K562 (cell line): Measurements from ENCODE around the gene RNU11. TPM values are rescaled to one million over a fixed set of nuclear protein-coding genes. Genes with fewer than 3 reads are reported as not detected.
"Not testable (repeated sequence)": the region's sequence is repeated elsewhere in the genome, so short reads cannot be mapped to it uniquely, and the experiment has no call there.

Source experiments
- CEBPG ChIP-seq, 3 experiments: fragments of 200-800 bp in 1 of 3; sonication (Bioruptor generic) in 1 of 3; sonication (generic) in 1 of 3; formaldehyde crosslinking in 1 of 3; IDR thresholded peaks in 2 of 3; conservative IDR thresholded peaks in 1 of 3; 2 replicates each; pipeline versions ENCODE4 v1.6.1 to v1.8.0; 2016 to 2022; ENCODE audit warnings: missing compliant biosample characterization in 2 of 3, missing genetic modification characterization in 2 of 3, mild to moderate bottlenecking in 1 of 3, missing genetic modification reagents in 1 of 3
- DPF2 ChIP-seq: fragments of 450-650 bp; IDR thresholded peaks from 2 replicates; pipeline ENCODE4 v1.6.1; 2016
- EP400 ChIP-seq: fragments of 450-650 bp; IDR thresholded peaks from 2 replicates; pipeline ENCODE4 v1.6.1; 2017; ENCODE audit warnings: antibody characterized with exemption, mild to moderate bottlenecking, moderate library complexity
- PRDM10 ChIP-seq: fragments of 450-650 bp; IDR thresholded peaks from 2 replicates; pipeline ENCODE4 v1.6.1; 2018; ENCODE audit not compliant: partially characterized antibody
- RCOR1 ChIP-seq, 2 experiments: IDR thresholded peaks; 2 replicates each; pipeline ENCODE4 v1.6.1; 2012; ENCODE audit warnings: low read depth in 2 of 2, low read length in 2 of 2, borderline replicate concordance in 1 of 2, improper control_type of control experiment in 1 of 2
- TEAD2 ChIP-seq: fragments of 450-650 bp; IDR thresholded peaks from 2 replicates; pipeline ENCODE4 v1.6.1; 2016; ENCODE audit warnings: missing genetic modification characterization, control low read depth, missing compliant biosample characterization
- VEZF1 ChIP-seq: fragments of 200-800 bp; sonication (Bioruptor generic); IDR thresholded peaks from 2 replicates; pipeline ENCODE4 v1.6.1; 2017; ENCODE audit warnings: missing genetic modification characterization, missing compliant biosample characterization
- polyA plus RNA-seq, 8 experiments: library from polyadenylated mRNA; depleted of rRNA in 4 of 8; stranded (reverse) in 5 of 8; unstranded in 3 of 8; fragments of >200 nt; fragmentation: Nextera tagmentation in 2 of 8; fragmentation: Illumina TruSeq in 1 of 8; extraction: Ambion mirVana in 2 of 8; extraction: Trizol in 1 of 8; gene quantifications; 2 replicates each; pipeline versions ENCODE4 v1.2.1 to v1.2.3, GENCODE V29; 2011 to 2014; ENCODE audit warnings: inconsistent platforms in 1 of 8, missing spikeins in 1 of 8
- total RNA-seq, 7 experiments: library from RNA; depleted of rRNA in 6 of 7; stranded (reverse); fragments of >200 nt in 6 of 7; fragmentation: Illumina TruSeq in 2 of 7; extraction: Trizol in 2 of 7; gene quantifications; 2 replicates each; pipeline versions ENCODE4 v1.2.1 to v1.2.3, GENCODE V29; 2011 to 2021; ENCODE audit warnings: low replicate concordance in 1 of 7

Gene RNU11
- total and polyA plus RNA-seq, 9 of the 15 experiments (the other 6 are each of a cell fraction or from before 2014, with no cell fraction given), result not detected

- TF ChIP-seq CEBPG (CRISPR knock-in tag; IDR thresholded peaks at IDR 0.05), result not testable (repeated sequence)
- peak in 1 of 2 experiments; percentile 63; a peak in 2 of 4 replicates for TF ChIP-seq CEBPG (tag; conservative IDR thresholded peaks at IDR 0.05 in 1 of 2, IDR thresholded peaks at IDR 0.05 in 1 of 2)
- 0 out of 4 replicates have a peak, but pooled peaks of 1 of the 2 experiments have one; percentile 15 for TF ChIP-seq RCOR1 (IDR thresholded peaks at IDR 0.05; ENCODE audit: borderline replicate concordance in 1 of 2, low read depth in 2 of 2, low read length in 2 of 2)
- 0 out of 2 replicates have a peak, but pooled peaks have one; percentile 16 for TF ChIP-seq DPF2
- TF ChIP-seq TEAD2 (tag), result 0 out of 2 replicates have a peak, but pooled peaks have one; percentile 12
- peak; percentile 18; the same call in 1 of the 2 replicates for TF ChIP-seq EP400
- TF ChIP-seq VEZF1 (CRISPR knock-in tag), result peak; percentile 55; the same call in 1 of the 2 replicates
- peak; percentile 38 for TF ChIP-seq PRDM10
Measured at GRCh38 chr1:28655448-28656311, 7.3 kb downstream of the RNU11 start (continued).
